ENCODE data around the gene CRYGN. TPM values are rescaled to one million over a fixed set of nuclear protein-coding genes. Genes with fewer than 3 reads are reported as not detected.

CRYGN gene
- total and polyA plus RNA-seq, 2 experiments from 2014 or later, result 0.59 to 1.5 TPM

DNA sequence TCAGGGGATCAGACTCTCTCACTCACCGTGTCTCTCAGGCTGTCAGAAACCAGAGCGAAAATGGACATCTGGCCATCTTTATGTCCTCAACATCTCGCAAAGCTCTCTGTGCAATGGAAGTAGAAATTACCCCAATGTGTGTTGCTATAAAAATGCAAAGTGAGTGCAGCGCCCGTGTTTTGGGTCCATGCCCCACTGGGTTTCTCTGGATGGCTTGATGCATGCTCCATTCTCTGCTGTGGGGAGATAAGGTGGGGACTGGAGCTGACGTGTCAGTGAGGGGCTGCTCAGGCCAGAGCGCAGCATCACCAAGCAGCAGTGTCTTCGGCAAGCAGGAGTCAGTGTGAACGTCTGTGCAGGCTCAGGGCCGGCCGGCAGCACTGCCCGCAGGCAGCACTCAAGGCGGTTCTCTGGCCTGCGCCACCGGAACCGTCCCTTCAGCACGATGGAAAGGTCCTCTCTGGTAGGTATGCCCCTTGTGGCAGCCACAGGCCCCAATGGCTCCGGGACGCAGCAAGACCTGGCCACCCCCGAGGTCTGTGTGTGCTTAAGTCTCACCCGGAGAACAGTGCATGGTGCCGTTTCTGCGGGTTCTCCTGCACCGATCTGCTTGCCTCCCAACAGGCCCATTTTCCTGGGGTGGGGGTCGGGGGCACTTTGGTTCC is 60.3 kb downstream of the CRYGN start (continued):
- TF ChIP-seq CTCF (conservative IDR thresholded peaks at IDR 0.05; ENCODE audit: low read depth in 2 of 2) (no peak; a peak in 1 of 4 replicates), STAT1 (IDR thresholded peaks at IDR 0.05; ENCODE audit: unreplicated experiment) (no peak), POLR2AphosphoS5 (IDR thresholded peaks at IDR 0.05; ENCODE audit: low read depth) (no peak), ZNF462 (CRISPR knock-in tag; IDR thresholded peaks at IDR 0.05) (no peak), CREB1 (CRISPR knock-in tag; IDR thresholded peaks at IDR 0.05; ENCODE audit: low read depth) (no peak)

GRCh38 chr7:151379193-151379520 is 60.8 kb downstream of the CRYGN start:
- H3K4me3 Mint-ChIP-seq, result no peak overlapping the region
- no peak overlapping the region; the same call in 1 of the 2 replicates for H3K27ac Mint-ChIP-seq
- Histone ChIP-seq H3K36me3 (ENCODE audit: insufficient read depth) (no peaks in the 10 kb centered on the region; the same call in 1 of the 2 replicates), H3K4me2 (no peak overlapping the region), H3K4me3 (no peak overlapping the region), H3K4me1 (ENCODE audit: insufficient read depth) (peaks cover 18% of the 10 kb centered on the region), H3K27me3 (ENCODE audit: insufficient read depth) (peaks cover 25% of the 10 kb centered on the region), H3K27ac (ENCODE audit: low read depth) (no peak overlapping the region), H4K20me1 (replicated peaks; ENCODE audit: insufficient read depth) (no peaks in the 10 kb centered on the region; the same call in 1 of the 2 replicates), H3K79me2 (replicated peaks; ENCODE audit: insufficient read depth) (no peaks in the 10 kb centered on the region), H3F3A (replicated peaks; ENCODE audit: low read depth) (peaks cover 15% of the 10 kb centered on the region; the same call in 1 of the 2 replicates), H2AFZ (no peak overlapping the region), H3K9me2 (ENCODE audit: insufficient read depth) (no peaks in the 10 kb centered on the region)
- H3K9me3 Mint-ChIP-seq, result no peaks in the 10 kb centered on the region
- H3K36me3 Mint-ChIP-seq (ENCODE audit: low read depth), result peaks cover 7% of the 10 kb centered on the region; the same call in 2 of the 3 replicates
- TF ChIP-seq CREB1 (CRISPR knock-in tag; IDR thresholded peaks at IDR 0.05; ENCODE audit: low read depth), result no peak
- TF ChIP-seq JUNB (IDR thresholded peaks at IDR 0.05; ENCODE audit: unreplicated experiment), result no peak
- H3K27me3 Mint-ChIP-seq (ENCODE audit: insufficient read depth, low read depth, poor library complexity), result peaks cover 31% of the 10 kb centered on the region
- DNase-seq (ENCODE audit: low spot score) (no peak), ATAC-seq (no peak)
- H3K4me1 Mint-ChIP-seq, result peaks cover 22% of the 10 kb centered on the region

Small RNA genes within 50 kb of the gene (microRNA-seq; reads per million reads assigned to microRNA genes)
- not detected for gene MIR3907

Small RNA genes within 50 kb of the gene (small RNA-seq; reads per million reads assigned to genes)
- gene MIR3907 (ENCODE audit: low replicate concordance) (not detected), gene RN7SL76P (ENCODE audit: low replicate concordance) (not detected)

Other genes with a start within 250 kb of the CRYGN start
- not detected in 2 replicates for gene H2BK1, start 229.7 kb downstream of the CRYGN start, total RNA-seq (2014; rRNA removed; shearing (Covaris generic))
- not detected in 2 replicates for gene H2BK1, start 229.7 kb downstream of the CRYGN start, polyA plus RNA-seq (2016; fragmentation: Nextera tagmentation; extraction: Ambion mirVana)
- 47.9 and 58.7 TPM in 2 replicates for gene ABCF2, start 212.9 kb downstream of the CRYGN start, total RNA-seq (2014; rRNA removed; shearing (Covaris generic))
- 17.8 and 18.7 TPM in 2 replicates for gene ABCF2, start 212.9 kb downstream of the CRYGN start, polyA plus RNA-seq (2016; fragmentation: Nextera tagmentation; extraction: Ambion mirVana)
- gene CHPF2, start 207.7 kb downstream of the CRYGN start, total RNA-seq (2014; rRNA removed; shearing (Covaris generic)), result 24.9 and 26.1 TPM in 2 replicates
- gene CHPF2, start 207.7 kb downstream of the CRYGN start, polyA plus RNA-seq (2016; fragmentation: Nextera tagmentation; extraction: Ambion mirVana), result 4.8 and 5.4 TPM in 2 replicates
- gene SMARCD3, start 191.4 kb downstream of the CRYGN start, total RNA-seq (2014; rRNA removed; shearing (Covaris generic)), result 2.2 and 3.3 TPM in 2 replicates
- 2.7 and 4.0 TPM in 2 replicates for gene SMARCD3, start 191.4 kb downstream of the CRYGN start, polyA plus RNA-seq (2016; fragmentation: Nextera tagmentation; extraction: Ambion mirVana)
- gene NUB1, start 98.3 kb downstream of the CRYGN start, total RNA-seq (2014; rRNA removed; shearing (Covaris generic)), result 31.8 and 32.4 TPM in 2 replicates
- 40.7 and 42.3 TPM in 2 replicates for gene NUB1, start 98.3 kb downstream of the CRYGN start, polyA plus RNA-seq (2016; fragmentation: Nextera tagmentation; extraction: Ambion mirVana)
- gene WDR86, start 30.1 kb downstream of the CRYGN start, total RNA-seq (2014; rRNA removed; shearing (Covaris generic)), result 29.0 and 59.1 TPM in 2 replicates
- gene WDR86, start 30.1 kb downstream of the CRYGN start, polyA plus RNA-seq (2016; fragmentation: Nextera tagmentation; extraction: Ambion mirVana), result 7.1 and 9.1 TPM in 2 replicates
- 94.0 and 101 TPM in 2 replicates for gene RHEB, start 79.8 kb upstream of the CRYGN start, total RNA-seq (2014; rRNA removed; shearing (Covaris generic))
- gene RHEB, start 79.8 kb upstream of the CRYGN start, polyA plus RNA-seq (2016; fragmentation: Nextera tagmentation; extraction: Ambion mirVana), result 209 and 239 TPM in 2 replicates

Measured in GM23338 (cell line).